Body of pancreas (tissue), 4 donors: ENCODE results near the gene SLC6A8. TPM values are rescaled to one million over a fixed set of nuclear protein-coding genes. Genes with fewer than 3 reads are reported as not detected.
"Not testable (repeated sequence)": the region's sequence is repeated elsewhere in the genome, so short reads cannot be mapped to it uniquely, and the experiment has no call there.

Source experiments
- ATAC-seq: fragments of 150-250 bp; one replicate; pipeline ENCODE4 v1.9.1; 2016
- DNase-seq, 4 donors: peaks; one replicate each; pipeline ENCODE4 v3.0.0-alpha.2; 2019
- H3K27ac ChIP-seq, 4 donors: fragments of 200-600 bp; sonication (generic); 1 replicate in 3 of 4; 2 replicates in 1 of 4; pipeline versions ENCODE4 v1.5.1 to v1.6.1; 2016 to 2019; ENCODE audit warnings: mild to moderate bottlenecking in 1 of 4, mixed read lengths in 1 of 4, moderate library complexity in 1 of 4
- H3K27me3 ChIP-seq, 2 donors: fragments of 200-600 bp; sonication (generic); one replicate each; pipeline ENCODE4 v1.6.0; 2016; ENCODE audit warnings: mild to moderate bottlenecking in 1 of 2
- H3K36me3 ChIP-seq, 2 donors: fragments of 200-600 bp; sonication (generic); replicated peaks in 1 of 2; 2 replicates each; pipeline ENCODE4 v1.5.1; 2016; ENCODE audit warnings: low read depth in 2 of 2; ENCODE audit not compliant: insufficient read depth in 1 of 2
- H3K4me1 ChIP-seq: fragments of 200-600 bp; sonication (generic); one replicate; pipeline ENCODE4 v1.6.0; 2016
- H3K4me3 ChIP-seq, 2 donors: fragments of 200-600 bp; sonication (generic); 1 replicate in 1 of 2; 2 replicates in 1 of 2; pipeline ENCODE4 v1.5.1; 2016 to 2019
- H3K9me3 ChIP-seq, 3 donors: fragments of 200-600 bp; sonication (generic); 1 replicate in 2 of 3; 2 replicates in 1 of 3; pipeline ENCODE4 v1.5.1; 2016
- POLR2A ChIP-seq, 3 donors: fragments of 450-650 bp; IDR thresholded peaks; one replicate each; pipeline ENCODE4 v1.6.1; 2016; ENCODE audit warnings: antibody characterized with exemption in 3 of 3, mild to moderate bottlenecking in 2 of 3
- WGBS, 2 donors: methylation state at CpG; one replicate each; pipeline ENCODE4 v1.1.5; 2017; 5-methylcytosine and 5-hydroxymethylcytosine counted together
- intact Hi-C: fragments of 100-400 bp; cut with DNase I; formaldehyde crosslinking; loops from one replicate; pipeline ENCODE4 v1.15.1; 2023
- total RNA-seq, 2 donors: library from RNA; depleted of rRNA; stranded (reverse); fragments of >200 nt; gene quantifications; one replicate each; pipeline ENCODE4 v1.1.0, GENCODE V29; 2016
- TF ChIP-seq, protein P1 (sequence below), 7 experiments: fragments of 450-650 bp in 4 of 7; fragments of 200-600 bp in 3 of 7; sonication (generic) in 3 of 7; IDR thresholded peaks; one replicate each; pipeline ENCODE4 v1.5.1; 2016 to 2019; ENCODE audit warnings: antibody characterized with exemption in 7 of 7

Gene SLC6A8
- total RNA-seq, 2 donors from 2014 or later: 11.7 to 18.5 TPM

- H3K4me3 ChIP-seq: no peak overlapping the region
- no peaks in the 10 kb centered on the region for H3K27me3 ChIP-seq
- TF ChIP-seq POLR2A (IDR thresholded peaks at IDR 0.05): no peak
- TF ChIP-seq, protein P1, sequence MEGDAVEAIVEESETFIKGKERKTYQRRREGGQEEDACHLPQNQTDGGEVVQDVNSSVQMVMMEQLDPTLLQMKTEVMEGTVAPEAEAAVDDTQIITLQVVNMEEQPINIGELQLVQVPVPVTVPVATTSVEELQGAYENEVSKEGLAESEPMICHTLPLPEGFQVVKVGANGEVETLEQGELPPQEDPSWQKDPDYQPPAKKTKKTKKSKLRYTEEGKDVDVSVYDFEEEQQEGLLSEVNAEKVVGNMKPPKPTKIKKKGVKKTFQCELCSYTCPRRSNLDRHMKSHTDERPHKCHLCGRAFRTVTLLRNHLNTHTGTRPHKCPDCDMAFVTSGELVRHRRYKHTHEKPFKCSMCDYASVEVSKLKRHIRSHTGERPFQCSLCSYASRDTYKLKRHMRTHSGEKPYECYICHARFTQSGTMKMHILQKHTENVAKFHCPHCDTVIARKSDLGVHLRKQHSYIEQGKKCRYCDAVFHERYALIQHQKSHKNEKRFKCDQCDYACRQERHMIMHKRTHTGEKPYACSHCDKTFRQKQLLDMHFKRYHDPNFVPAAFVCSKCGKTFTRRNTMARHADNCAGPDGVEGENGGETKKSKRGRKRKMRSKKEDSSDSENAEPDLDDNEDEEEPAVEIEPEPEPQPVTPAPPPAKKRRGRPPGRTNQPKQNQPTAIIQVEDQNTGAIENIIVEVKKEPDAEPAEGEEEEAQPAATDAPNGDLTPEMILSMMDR (IDR thresholded peaks at IDR 0.05): no peak
- intact Hi-C loops: no loop called here
- ATAC-seq (no peak), DNase-seq (no peak)
- no peaks in the 10 kb centered on the region for H3K9me3 ChIP-seq
- H3K27ac ChIP-seq: peak overlapping the region in 1 of 4 donors; percentile 38
- H3K36me3 ChIP-seq: no peaks in the 10 kb centered on the region
- H3K4me1 ChIP-seq: peaks cover 13% of the 10 kb centered on the region
- 0% methylated on average over 32 of the region's 57 CpGs; no CpG with 5 or more reads in 1 of the 2 donors for whole genome bisulfite sequencing, 2 donors
Observed at GRCh38 chrX:153688506-153688905, 780 bp downstream of the SLC6A8 start.

DNA sequence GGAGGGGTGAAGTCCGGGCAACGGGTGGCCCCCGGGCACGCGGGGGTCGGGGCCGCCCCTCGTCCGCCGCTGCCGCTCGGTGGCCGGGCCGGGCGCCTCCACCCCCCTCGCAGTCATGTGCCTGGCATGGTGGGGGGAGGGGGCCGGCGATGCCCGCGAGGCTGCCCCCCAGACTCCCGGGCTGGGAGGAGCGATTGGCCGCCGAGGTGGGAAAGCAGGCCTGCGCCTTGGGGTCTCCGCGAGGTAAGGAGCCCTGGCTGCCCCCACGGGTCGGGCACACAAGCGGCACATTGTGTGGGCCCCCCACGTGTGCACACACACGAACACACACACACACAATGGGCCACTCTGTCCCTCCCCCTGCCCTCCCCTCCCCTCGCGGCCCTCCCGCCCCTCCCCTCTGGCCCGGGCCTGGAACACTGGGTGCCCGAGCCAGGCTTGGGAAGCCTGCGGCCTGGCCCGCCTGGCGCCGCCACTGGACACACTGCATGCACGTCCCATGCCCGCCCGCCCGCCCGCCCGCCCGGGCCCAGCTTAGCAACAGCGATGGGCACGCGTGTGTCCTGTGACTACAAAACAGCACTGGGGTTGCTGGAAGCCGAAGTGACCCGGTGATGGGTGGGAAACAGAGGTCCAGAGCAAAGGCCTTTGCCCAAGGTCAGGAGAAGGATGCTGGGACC, 1.3 kb downstream of the SLC6A8 start:
- DNase-seq (peak; percentile 50 to 76 (median 58)), ATAC-seq (peak; percentile 45)
- no peaks in the 10 kb centered on the region for H3K36me3 ChIP-seq
- H3K27me3 ChIP-seq: no peaks in the 10 kb centered on the region
- H3K4me3 ChIP-seq: no peak overlapping the region
- H3K4me1 ChIP-seq: peaks cover 13% of the 10 kb centered on the region
- WGBS, 2 donors: 0 to 34% methylated on average over 2 to 8 of the region's 53 CpGs
- intact Hi-C loops: no loop called here
- TF ChIP-seq, protein P1 (IDR thresholded peaks at IDR 0.05): no peak
- TF ChIP-seq POLR2A (IDR thresholded peaks at IDR 0.05): no peak
- peak overlapping the region in 1 of 4 donors; percentile 38 for H3K27ac ChIP-seq
- no peaks in the 10 kb centered on the region for H3K9me3 ChIP-seq

DNA sequence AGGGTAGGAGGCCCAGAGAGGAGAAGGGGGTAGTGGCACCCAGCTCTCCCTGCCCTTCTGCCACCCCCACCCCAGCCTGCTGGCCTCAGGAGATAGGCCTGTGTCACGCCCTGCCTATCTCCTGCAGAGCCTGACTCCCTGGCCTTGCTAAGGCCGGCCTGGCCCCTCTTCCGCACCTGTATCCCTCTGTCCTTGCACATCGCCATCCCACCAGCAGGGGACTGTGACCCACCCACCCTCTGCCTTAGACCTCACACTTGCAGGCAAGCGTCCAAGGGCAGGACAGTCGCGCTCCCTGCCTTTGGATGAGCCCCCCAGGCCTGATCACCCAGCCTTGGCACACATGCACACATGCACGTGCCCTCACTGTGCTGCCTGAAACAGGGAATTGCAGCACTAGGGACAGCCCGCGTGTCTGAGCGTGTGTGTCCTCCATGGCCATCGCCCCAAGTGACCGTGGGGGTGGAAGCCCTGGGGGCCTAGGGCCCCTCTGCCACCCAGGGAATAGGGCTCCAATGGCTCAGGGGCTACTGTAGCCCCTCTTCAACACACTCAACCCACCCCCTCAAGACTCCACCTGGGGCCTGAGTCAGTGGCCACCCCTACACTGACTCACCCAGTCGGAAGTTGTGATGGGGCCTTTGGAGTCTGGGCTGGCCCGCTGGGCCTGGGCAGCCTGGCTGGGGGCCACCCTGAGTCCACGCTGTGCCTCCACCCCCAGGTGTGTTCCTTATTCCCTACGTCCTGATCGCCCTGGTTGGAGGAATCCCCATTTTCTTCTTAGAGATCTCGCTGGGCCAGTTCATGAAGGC, 2.1 kb downstream of the SLC6A8 start:
- H3K27ac ChIP-seq: peak overlapping the region in 1 of 4 donors; percentile 16
- intact Hi-C loops: no loop called here

DNA sequence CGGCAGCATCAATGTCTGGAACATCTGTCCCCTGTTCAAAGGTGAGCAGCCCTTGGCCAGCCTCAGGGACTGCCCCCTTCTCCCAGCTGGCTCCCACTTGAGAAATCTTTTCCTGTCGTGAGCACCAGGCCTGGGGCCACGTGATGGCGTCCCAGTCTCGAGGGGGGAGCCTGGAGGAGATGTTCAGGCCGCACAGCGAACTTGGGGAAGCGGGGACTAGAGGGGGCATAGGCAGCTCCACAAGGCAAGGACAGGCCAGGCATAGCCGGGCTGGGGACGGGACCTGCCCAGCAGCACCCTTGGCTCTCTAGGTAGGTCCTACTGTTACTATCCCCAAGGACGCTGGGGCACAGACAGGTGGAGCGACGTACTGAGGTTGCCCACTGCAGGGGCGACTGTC, 2.7 kb downstream of the SLC6A8 start:
- no peaks in the 10 kb centered on the region for H3K9me3 ChIP-seq
- 70 to 92% methylated on average over 4 to 10 of the region's 14 CpGs for WGBS, 2 donors
- H3K27ac ChIP-seq: no peak overlapping the region
- ATAC-seq (no peak), DNase-seq (no peak)
- TF ChIP-seq, protein P1 (IDR thresholded peaks at IDR 0.05): no peak
- no peak for TF ChIP-seq POLR2A (IDR thresholded peaks at IDR 0.05)
- intact Hi-C loops: no loop called here
- H3K4me3 ChIP-seq: no peak overlapping the region
- no peaks in the 10 kb centered on the region for H3K36me3 ChIP-seq
- peaks cover 13% of the 10 kb centered on the region for H3K4me1 ChIP-seq
- no peaks in the 10 kb centered on the region for H3K27me3 ChIP-seq

More for the DNA sequence above, 2.1 kb downstream of the SLC6A8 start:
- TF ChIP-seq, protein P1 (IDR thresholded peaks at IDR 0.05): no peak
- no peak for TF ChIP-seq POLR2A (IDR thresholded peaks at IDR 0.05)
- 29 to 91% methylated on average over 3 to 18 of the region's 19 CpGs for WGBS, 2 donors
- Histone ChIP-seq H3K4me1 (peaks cover 13% of the 10 kb centered on the region), H3K4me3 (no peak overlapping the region), H3K9me3 (no peaks in the 10 kb centered on the region), H3K27me3 (no peaks in the 10 kb centered on the region), H3K36me3 (no peaks in the 10 kb centered on the region)
- no peak for ATAC-seq
- DNase-seq: no peak

DNA sequence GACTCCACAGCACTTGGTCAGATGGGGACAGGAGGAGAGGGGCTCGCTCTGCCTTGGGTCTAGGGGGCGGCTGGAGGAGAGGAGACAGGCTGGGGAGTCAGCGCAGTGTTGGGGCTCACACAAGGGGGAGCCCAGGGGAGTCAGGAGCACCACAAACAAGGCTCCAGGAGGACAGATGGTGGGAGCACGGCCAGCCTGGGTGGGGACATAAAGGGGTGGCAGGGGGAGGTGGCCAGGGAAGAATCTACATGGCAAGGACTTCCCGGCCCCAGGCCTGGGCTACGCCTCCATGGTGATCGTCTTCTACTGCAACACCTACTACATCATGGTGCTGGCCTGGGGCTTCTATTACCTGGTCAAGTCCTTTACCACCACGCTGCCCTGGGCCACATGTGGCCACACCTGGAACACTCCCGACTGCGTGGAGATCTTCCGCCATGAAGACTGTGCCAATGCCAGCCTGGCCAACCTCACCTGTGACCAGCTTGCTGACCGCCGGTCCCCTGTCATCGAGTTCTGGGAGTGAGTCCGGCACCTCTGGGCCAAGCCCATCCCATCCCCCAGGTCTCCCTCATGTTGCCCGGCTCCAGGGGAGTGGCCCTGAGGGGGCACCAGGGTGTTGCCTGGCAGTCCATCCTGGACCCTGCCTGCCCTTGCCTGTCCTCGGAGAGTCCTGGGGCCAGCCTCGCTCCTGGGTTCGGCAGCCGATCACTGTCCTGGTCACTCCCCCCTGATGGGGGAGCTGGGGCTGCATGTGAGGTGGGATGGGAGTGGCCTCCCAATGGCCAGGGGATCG, 3.5 kb downstream of the SLC6A8 start:
- H3K36me3 ChIP-seq, H3K9me3 ChIP-seq, DNase-seq, H3K27ac ChIP-seq, H3K4me3 ChIP-seq, H3K27me3 ChIP-seq, ATAC-seq, intact Hi-C loops: not testable (repeated sequence)
- peaks cover 13% of the 10 kb centered on the region for H3K4me1 ChIP-seq
- WGBS, 2 donors: 90 to 95% methylated on average over 3 to 9 of the region's 21 CpGs
